NCI-H1105 treated with DMSO at 0.1 percent for 48 hours (cell line): Measurements from ENCODE around the gene GHR.
"Not testable (repeated sequence)": the region's sequence is repeated elsewhere in the genome, so short reads cannot be mapped to it uniquely, and the experiment has no call there.

ENCODE experiments used
- DNase-seq: peaks from one replicate; lab custom pipeline; 2025; lab: John Stamatoyannopoulos, UW

GHR gene

DNA sequence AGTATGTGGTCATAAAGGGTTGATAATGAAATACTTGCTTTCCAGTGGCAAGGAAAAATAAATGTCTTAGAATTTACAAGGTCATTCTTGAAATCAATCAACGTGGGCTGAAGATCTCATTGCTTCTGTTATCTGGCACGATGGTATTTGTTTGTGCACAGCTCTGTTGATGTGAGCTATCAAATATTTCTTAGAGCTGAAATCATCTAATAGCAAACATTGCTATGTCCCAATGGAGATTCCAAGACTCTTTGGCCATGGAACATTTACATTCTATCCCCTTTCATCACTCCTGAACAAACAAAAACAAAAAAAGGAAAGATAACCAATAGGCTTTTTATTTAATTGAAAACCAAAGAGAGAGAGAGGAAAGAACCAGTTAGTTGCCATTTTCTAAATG is 221.9 kb downstream of the GHR start:
- no peak for DNase-seq

DNA sequence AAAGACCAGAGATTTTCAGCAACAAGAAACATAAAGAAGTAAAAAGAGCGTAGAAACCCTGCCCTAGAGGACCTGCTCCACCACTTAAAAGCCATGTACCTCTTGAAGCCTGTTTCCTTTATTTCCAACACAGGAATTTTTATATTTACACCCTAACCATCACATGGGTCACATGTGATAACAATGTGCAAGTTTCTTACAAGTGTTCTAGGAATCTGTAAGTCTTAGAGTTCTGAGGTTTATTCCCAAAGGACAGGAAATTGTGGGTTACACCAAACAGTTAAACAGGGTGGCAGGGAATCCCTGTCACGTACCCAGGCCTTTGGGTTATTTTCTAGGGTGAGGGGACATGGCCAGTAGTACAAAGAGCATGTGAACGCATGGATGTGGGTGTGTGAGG is 224.8 kb downstream of the GHR start:
- DNase-seq, result no peak

DNA sequence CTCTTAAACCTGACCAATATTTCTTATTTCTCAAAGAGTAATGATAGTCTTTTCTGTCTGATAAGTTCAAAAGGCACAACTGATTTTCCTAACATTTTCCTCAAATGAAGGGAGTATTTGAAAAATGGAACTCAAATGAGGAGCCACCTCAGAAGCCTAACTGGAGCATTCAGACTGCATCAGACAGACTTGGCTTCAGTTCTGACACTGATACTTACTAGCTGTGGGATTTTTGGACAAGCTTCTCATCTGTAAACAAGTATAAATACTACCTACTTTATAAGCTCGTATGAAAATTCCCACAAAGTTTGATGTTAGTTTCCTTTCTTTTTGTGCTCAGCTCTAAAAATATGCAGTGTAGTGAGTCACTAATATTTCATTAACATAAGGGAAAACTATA is 225.7 kb downstream of the GHR start:
- DNase-seq, result no peak

DNA sequence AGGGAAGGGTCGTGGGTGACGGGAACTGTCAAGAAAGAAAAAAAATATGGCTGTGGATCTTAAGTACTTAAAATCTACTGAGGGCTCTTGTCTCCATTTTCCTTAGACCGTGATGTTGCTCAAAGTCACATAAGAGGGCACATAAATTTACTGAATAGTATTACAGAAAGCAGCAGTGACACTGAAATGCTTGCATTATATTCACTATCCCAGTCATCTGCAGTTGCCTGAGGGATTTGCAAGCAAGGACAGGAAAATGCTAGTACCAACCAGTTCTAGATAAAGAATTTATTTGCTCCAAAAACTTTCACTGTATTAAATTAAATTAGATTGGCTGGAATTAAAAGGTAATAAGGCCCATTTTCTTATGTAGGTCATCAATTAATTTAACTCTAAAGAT is 226.8 kb downstream of the GHR start:
- DNase-seq, result no peak

DNA sequence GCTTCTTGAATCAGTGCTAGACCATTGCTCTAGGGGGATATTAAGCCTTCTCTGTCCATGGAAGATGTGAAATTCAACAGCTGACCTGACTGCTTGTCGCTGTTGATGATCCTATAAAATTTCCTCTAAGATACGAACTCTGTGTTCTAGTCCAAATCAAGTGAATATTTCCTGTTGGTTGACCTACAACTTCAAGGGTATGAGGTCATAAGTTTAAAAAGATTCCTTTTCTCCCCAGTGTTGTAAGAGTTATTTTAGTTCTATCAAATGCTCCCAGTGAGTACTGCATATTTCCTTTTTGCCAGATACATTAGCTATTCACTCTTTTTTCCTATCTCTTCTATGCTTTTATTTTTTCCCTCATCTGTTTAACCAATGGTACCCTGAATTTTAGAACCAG is 230.5 kb downstream of the GHR start:
- DNase-seq, result no peak

DNA sequence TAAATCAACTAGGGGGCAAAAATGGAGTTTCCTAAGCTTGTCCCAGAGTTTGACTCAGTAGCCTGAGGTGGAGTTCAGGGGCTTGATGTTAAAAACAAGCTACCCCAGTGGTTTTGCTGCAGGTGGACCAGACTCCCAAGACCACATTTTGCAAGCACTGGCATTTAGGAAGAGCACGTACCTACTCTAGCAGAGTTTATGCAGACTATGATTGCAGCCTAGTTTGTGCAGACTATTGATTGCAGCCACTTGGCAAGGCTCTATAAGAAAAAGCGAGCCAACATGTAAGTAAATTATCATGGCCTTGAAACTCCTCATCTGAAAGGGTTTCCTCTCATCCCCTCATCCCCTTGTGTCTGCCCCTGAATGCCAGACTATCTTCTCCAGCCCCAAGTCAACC is 231.4 kb downstream of the GHR start:
- DNase-seq, result no peak

DNA sequence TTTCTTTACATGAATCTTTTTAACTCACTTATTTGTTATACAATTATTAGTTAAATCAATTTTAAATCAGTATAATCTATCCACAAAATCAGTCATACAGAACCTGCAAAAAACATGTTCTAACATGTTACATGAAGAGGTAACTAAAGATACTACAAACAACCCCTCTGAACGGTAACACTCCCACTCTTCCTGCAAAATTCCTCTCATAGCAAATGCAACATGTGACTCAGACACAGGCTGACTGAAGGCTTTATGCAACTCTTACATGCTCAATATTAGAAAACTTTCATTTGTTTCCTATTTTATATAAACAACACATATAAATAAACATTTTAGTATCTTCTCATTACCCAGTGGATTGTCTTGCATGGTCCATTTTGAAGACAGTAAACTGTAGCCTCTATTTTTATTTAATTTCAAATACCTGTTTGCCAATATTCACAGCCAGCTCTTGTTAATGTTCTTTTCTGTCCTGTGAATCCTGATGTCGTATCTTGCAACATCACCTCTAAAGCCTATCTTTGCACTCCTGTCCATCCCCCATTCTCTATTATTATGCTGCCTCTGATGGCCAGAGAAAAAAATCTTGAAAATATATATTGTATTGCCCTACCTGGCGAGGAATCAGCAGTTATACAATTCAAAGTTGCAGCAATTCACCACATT is 232.9 kb downstream of the GHR start:
- no peak for DNase-seq

DNA sequence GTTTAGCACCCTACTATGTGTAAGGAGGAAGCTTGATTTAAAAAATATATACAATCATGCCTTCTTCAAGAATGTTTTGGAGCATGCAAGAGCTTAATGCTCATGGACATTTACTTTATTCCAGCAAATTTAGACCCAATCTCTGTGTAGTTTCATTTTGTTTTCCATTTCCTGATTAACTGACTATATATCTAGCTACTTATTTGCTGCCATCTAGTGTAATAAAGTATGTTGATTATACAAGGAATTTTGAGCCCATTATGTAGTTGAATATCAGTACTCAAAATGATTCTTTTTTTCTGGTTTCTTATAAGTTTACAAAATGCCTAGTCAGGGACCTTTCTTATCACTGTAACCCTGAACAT is 233.4 kb downstream of the GHR start:
- no peak for DNase-seq

DNA sequence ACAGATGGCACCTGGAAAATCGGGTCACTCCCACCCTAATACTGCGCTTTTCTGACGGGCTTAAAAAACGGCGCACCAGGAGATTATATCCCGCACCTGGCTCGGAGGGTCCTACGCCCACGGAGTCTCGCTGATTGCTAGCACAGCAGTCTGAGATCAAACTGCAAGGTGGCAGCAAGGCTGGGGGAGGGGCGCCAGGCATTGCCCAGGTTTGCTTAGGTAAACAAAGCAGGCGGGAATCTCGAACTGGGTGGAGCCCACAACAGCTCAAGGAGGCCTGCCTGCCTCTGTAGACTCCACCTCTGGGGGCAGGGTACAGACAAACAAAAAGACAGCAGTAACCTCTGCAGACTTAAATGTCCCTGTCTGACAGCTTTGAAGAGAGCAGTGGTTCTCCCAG is 236.6 kb downstream of the GHR start:
- not testable (repeated sequence) for DNase-seq

DNA sequence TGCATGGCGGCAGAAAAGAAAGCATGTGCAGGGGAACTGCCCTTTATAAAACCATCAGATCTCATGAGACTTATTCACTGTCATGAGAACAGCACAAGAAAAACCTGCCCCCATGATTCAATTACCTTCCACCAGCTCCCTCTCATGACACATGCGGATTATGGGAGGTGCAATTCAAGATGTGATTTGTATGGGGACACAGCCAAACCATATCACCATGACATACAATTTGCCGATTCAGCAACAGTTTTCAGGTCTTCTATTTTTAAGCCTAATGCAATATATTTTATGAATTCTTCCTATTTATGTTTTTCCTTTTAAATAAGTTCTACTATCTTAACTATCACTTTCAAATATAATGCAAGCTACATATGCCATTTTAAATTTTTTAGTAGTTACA is 242.6 kb downstream of the GHR start:
- DNase-seq, result no peak

DNA sequence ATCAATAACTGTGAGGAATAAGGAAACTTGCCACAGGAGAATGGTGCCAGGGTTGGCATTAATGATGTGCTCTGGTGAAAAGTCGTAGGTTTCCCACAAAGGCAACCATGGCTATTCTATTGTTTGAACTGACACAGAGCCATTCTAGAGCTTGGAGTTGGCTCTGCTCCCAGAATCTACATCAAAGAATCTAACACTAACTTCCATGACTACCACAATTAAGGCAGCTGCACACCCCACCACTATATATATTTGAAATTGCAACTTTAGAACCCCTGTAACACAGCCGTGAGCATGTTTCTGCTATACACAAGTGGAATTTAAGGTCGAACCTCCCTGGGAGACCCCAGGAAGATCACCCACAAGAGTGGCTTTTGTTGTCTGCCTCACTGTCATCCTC is 243.6 kb downstream of the GHR start:
- peak; percentile 11 for DNase-seq

DNA sequence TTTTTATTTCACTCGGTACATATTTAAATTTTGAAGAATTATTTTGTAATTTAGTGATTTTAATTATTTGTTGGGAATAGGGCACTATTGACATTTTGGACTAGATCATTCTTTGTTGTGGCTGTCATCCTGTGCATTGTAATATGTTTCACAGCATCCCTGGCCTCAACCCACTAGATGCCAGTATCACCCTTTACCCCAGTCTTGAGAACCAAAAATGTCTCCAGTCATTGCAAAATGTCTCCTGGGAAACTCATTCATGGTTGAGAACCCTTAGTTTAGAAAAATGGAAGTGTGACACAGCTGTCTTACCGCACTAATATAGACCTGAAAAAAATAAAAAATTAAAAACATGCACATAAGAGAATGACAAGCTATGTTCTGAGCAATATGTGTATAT is 245.0 kb downstream of the GHR start:
- DNase-seq, result no peak

DNA sequence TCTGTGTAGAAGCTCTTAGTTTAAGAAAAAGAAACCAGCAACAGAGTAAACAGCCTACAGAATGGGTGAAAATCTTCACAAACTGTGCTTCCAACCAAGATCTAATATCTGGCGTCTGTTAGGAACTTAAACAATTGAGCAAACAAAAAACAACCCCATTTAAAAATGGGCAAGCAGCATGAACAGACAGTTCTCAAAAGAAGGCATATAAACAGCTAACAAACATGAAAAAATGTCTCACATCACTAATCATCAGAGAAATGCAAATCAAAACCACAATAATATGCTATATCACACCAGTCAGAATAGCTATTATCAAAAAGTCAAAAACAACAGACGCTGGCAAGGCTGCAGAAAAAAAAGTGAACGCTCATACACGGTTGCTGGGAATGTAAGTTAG is 249.7 kb downstream of the GHR start:
- no peak for DNase-seq

DNA sequence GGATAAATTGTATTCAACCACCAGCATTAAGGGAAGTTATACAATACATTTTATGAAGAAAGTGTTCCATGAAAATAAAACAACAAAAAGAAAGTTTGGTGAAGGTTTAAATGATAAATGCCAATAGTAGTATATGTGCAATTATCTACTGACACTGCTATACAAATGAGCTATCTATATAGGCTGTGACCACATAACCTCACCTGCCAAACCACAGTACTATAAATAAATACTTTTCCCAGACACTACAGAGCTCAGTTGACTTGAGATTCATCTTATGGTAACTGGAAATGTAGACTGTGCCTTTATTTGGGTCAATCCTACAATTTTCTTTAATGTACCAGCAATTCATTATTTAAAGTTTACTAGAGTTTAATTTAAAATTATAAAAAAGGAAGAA is 252.4 kb downstream of the GHR start:
- no peak for DNase-seq

DNA sequence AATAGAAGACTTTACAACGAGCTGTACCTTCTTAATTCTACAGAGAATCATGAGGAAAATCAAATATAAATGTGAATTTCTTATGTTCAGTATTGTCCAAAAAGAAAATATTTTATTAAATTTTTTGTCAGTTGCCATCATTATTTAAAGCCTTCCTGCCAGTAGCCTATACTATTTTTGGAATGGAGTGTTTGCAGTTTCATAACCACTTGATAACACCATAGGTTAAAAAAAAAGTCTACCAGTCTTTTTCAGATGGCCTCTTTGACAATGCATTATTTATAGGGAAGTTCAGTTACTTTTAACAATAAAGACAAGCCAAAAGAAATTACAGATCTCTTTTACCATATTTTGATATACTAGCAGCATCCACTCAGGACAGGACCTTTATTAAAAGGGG is 253.1 kb downstream of the GHR start:
- DNase-seq, result no peak

DNA sequence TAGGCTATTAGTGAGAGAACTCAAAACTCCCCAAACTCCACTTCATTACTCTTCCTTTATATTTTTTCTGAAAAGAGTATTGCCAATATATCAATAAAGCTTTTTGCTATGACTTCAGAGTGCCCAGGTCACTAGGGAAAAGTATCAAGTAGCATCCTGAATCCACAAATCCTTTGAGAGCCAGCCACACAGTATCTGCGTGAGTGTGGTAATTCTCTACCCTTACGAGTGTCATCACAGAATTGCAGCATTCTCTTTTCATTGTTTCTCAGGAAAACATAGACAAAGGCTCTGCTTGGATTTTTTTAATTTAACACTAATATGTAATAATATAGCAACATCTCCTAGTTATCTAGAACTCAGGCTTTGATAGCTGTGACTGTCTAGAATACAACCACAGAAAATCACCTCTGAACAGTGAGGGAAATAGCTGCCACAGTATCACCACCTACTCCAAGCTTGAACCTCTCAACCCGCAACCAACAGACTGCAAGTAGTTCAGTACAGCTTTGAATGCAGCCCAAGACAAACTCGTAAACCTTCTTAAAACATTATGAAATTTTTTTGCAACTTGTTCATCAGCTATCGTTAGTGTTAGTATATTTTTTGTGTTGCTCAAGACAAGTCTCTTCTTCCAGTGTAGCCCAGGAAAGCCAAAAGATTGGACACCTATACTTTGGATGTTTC is 254.1 kb downstream of the GHR start:
- DNase-seq, result no peak

DNA sequence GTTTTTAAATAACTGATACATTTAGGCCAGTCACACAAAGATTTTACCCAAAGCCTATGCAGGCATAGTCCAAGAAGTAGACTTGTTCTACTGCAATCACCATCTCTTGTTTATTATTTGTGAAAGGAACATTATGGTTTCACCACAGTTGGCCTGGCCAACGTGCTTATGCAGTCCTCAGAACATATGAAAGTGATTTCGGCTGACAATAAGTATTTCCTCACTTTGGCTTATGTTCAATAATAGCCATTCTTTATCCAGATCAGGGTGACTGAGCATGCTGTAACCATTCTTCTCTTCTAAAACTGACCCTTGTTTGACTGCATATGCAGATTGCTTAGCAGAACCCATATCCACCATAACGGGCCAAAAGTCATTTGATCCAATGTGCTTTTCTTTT is 256.8 kb downstream of the GHR start:
- no peak for DNase-seq

DNA sequence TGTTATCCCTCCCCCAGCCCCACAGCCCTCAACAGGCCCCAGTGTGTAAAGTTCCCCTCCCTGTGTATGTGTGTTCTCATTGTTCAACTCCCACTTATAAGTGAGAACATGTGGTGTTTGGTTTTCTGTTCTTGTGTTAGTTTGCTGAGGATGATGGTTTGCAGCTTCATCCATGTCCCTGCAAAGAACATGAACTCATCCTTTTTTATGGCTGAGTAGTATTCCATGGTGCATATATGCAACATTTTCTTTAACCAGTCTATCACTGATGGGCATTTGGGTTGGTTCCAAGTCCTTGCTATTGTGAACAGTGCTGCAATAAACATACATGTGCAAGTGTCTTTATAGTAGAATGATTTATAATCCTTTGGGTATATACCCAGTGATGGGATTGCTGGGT is 261.8 kb downstream of the GHR start:
- DNase-seq, result not testable (repeated sequence)

DNA sequence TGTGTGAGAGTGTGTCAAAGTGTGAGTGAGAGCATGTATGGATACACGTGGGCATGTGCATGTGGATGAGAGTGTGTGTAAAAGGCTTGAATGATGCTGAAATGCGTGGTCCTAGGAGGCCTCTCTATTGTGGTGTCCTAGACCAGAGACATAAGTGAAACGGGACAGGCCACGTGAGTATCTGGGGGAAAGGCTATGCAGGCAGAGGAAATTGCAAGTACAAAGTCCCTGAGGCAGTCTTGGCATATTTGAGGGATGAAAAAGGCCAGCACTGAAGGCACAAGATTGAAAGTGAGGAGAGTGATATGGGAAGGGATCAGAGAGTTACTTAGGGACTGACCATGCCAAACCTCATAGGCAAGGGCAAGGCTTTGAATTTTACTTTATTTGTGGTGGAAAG is 266.2 kb downstream of the GHR start:
- no peak for DNase-seq

DNA sequence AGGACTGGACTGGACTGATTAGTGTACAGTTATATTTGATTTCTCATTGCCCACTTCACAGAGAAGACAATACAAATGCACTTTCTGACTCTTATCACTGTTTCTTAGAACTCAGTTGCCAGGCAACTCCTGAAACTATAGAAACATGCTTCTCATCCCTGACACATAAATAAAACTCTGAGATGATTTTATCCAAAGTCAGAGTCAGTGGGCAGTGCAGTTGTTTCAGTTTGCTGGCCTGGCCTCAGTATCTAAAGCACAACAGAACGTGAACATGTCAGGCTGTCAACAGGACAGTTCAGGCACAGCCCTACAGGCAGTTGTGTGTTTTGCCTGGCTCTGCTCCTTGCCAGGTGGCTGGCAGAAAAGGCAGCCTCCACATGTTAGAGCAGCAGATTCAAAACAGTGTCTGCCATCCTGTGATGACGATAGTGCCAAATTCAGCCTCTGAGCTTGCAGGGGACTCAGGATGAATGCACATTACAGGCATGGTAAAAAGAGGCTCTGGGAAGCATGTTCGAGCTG is 268.2 kb downstream of the GHR start:
- DNase-seq, result no peak

DNA sequence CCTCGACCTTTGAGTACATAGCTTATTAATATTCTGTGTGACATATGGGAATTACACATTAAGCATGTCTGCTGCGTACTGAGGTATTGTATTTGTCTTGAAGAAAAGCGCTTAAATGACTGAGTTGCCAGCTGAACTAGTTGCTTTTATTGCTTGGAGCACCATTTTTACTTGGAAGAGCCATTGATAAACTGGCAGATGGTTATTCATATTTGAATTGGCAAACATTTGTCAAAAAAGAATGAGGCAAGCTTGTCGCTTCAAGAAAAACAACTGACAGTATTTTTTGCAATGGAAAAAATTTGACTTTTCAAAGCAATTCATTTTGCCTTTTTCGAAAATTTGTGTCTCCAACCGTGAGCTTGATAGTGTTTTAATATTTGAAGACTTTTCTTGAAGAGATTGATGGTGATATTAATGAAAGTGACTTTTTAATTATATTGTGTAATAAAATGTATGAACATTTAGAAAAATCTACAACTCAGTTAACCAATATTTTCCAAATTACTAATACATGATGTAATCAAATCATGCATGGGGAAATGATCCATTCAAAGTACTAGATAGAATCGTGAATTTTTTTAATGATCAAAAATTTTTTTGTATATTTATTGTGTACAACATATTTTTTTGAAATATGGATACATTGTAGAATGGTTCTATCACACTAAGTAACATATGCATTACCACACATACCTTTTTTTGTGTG is 278.3 kb downstream of the GHR start:
- no peak for DNase-seq

DNA sequence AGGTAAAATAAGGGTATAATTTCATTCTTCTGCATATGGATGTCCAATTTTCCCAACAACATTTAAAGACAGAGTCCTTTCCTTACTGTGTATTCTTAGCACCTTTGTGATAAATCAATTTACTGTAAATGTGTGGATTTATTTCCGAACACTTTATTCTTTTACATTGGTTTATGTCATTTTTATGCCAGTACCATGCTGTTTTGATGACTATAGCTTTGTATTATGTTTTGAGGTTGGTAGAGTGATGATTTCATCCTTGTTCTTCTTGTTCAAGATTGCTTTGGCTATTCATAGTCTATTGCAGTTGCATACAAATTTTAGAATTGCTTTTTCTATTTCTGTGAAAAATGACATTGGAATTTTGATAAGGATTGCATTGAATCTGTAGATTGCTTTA is 280.0 kb downstream of the GHR start:
- DNase-seq, result no peak

DNA sequence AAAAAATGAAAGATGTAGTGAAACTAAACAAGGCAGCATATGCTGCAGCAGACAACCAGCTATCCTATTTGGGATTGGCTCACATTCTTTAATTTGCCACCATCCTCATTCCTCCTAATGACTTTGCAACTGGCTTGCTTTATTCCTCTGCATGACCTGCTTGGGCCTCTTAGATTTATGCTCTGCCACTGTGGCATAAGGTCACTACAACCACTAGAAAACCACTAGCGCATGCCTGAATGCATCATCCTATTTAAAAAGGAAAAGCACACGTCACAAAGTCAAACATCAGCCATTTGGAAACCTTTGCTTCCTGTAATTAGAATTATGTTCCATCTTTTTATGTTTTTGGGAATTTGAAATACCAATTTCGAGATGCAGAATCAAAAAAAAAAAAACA is 292.5 kb downstream of the GHR start:
- no peak for DNase-seq
